ENCODE measurements around the gene SLC1A2.

DNA sequence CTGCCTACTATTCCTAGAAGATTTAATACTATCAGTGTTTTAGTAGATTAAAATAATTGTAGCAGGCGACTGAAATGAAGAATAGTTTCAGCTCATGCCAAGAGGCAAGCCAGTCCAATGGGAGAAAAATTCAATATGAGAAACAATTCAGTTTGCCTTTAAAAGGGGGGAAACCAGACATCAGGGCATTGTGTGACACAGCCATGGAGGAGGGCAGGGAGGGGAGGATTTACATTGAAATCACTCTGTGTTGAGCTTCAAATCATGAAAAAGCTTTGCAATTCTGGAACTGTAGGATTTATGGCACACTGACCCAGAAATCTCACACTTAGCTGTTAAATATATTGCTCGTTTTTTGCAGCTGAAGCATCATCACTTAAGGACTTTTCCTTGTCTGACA is 4.6 kb downstream of the SLC1A2 start:
- TF ChIP-seq, protein P1, sequence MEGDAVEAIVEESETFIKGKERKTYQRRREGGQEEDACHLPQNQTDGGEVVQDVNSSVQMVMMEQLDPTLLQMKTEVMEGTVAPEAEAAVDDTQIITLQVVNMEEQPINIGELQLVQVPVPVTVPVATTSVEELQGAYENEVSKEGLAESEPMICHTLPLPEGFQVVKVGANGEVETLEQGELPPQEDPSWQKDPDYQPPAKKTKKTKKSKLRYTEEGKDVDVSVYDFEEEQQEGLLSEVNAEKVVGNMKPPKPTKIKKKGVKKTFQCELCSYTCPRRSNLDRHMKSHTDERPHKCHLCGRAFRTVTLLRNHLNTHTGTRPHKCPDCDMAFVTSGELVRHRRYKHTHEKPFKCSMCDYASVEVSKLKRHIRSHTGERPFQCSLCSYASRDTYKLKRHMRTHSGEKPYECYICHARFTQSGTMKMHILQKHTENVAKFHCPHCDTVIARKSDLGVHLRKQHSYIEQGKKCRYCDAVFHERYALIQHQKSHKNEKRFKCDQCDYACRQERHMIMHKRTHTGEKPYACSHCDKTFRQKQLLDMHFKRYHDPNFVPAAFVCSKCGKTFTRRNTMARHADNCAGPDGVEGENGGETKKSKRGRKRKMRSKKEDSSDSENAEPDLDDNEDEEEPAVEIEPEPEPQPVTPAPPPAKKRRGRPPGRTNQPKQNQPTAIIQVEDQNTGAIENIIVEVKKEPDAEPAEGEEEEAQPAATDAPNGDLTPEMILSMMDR (conservative IDR thresholded peaks at IDR 0.05; ENCODE audit: low read length), result no peak
- no peak for TF ChIP-seq EZH2phosphoT487 (IDR thresholded peaks at IDR 0.05; ENCODE audit: borderline replicate concordance, low read depth, low read length)
